C4-2B (cell line): ENCODE results near the gene HSF2.

Experiments
- H3K27ac ChIP-seq: fragments of 450-650 bp; 2 replicates; pipeline ENCODE4 v1.5.1; 2017
- ZFX ChIP-seq: fragments of 450-650 bp; IDR thresholded peaks from 2 replicates; pipeline ENCODE4 v1.6.1; 2017
- TF ChIP-seq, protein P1 (sequence below): fragments of 450-650 bp; conservative IDR thresholded peaks from 2 replicates; pipeline ENCODE4 v1.5.1; 2017; ENCODE audit warnings: mild to moderate bottlenecking

HSF2 gene

DNA sequence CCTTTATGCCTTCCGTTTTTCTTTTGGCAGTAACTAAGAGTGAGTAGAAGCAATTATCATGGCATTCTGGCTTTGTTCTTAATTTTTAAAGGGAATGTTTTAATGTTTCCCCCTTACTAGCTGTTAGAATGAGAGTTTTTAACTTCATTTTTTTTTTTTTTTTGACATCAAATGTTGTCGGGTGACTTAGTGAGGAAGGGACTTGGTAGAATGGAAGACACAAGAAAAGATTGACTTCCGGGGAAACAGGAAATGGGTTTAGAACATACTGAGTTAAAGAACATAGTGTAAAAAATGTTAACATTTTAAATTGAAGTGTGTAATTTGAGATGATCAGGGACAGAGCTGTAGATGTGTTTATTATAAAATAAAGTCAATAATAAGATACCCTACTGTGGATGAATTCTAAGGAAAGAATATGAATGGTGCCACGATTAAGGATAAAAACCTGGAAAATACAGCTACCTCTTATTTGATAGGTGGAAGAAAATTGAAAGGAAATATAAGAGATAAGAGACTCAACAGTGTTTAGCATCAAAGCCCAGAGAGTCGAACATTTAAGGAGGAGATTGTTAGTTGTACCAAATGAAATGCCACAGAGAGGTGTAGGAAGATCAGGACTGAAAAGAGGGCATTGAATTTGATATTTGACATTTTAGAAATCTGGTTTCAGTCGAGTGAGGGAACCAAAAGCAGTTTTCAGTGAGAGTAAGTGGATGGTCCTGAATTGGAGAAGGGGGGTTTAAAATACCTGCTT is 9.4 kb downstream of the HSF2 start:
- H3K27ac ChIP-seq, result no peak overlapping the region
- TF ChIP-seq ZFX, result no peak

DNA sequence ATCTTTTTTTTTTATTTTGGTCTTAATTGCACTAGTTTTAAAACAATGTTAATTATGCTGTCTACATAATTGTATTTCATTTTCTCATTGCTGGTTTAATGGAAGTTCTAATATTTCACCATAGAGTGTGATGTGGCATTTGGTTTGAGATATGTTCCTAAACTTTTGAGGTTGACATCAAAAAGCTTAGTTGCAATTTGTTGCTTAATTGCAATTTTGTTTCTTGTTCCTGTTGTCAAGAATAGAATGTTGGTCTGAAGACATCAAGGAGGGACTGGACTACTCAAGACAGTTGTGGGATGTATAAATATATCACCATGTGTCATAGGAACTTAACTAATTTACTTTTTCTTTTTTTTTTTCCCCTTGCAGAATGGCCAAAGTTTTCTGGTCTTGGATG is 12.5 kb downstream of the HSF2 start:
- TF ChIP-seq, protein P1, sequence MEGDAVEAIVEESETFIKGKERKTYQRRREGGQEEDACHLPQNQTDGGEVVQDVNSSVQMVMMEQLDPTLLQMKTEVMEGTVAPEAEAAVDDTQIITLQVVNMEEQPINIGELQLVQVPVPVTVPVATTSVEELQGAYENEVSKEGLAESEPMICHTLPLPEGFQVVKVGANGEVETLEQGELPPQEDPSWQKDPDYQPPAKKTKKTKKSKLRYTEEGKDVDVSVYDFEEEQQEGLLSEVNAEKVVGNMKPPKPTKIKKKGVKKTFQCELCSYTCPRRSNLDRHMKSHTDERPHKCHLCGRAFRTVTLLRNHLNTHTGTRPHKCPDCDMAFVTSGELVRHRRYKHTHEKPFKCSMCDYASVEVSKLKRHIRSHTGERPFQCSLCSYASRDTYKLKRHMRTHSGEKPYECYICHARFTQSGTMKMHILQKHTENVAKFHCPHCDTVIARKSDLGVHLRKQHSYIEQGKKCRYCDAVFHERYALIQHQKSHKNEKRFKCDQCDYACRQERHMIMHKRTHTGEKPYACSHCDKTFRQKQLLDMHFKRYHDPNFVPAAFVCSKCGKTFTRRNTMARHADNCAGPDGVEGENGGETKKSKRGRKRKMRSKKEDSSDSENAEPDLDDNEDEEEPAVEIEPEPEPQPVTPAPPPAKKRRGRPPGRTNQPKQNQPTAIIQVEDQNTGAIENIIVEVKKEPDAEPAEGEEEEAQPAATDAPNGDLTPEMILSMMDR, result no peak
- no peak for TF ChIP-seq ZFX
- H3K27ac ChIP-seq, result no peak overlapping the region

DNA sequence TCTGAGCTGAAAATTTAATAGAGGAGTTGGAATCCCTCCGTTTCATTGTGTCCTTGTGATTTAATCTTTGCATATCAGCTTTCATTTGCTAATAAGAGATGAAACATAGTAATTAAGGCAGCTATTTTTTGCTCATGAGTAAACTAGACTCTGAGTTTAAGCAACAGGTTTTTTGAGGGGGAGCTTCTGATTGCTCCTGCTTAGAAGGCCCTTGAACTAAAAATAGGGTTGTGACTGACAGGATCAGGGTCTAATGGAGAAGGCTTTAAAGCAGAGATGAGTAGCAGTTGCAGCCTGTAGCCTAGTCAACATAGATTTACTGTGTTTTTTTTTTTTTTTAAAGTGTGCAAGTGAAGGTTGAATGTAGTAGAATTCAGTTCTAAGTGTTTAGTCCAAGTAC is 17.4 kb downstream of the HSF2 start:
- no peak for TF ChIP-seq ZFX
- TF ChIP-seq, protein P1, result no peak
- no peak overlapping the region for H3K27ac ChIP-seq

DNA sequence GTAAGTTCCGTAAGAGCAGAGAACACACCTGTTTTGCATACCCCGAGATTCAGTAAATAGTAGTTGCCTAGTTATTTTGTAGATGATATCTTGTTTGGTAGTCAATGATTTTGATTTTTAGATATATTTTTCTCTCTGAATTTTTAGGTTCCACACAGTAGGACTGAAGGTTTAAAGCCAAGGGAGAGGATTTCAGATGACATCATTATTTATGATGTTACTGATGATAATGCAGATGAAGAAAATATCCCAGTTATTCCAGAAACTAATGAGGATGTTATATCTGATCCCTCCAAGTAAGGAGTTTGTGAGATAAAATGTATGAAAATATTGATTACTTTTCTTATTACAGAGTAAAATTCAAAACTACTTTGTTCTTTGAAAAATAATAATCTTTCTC is 22.6 kb downstream of the HSF2 start:
- TF ChIP-seq, protein P1, result no peak
- TF ChIP-seq ZFX, result no peak
- H3K27ac ChIP-seq, result no peak overlapping the region

DNA sequence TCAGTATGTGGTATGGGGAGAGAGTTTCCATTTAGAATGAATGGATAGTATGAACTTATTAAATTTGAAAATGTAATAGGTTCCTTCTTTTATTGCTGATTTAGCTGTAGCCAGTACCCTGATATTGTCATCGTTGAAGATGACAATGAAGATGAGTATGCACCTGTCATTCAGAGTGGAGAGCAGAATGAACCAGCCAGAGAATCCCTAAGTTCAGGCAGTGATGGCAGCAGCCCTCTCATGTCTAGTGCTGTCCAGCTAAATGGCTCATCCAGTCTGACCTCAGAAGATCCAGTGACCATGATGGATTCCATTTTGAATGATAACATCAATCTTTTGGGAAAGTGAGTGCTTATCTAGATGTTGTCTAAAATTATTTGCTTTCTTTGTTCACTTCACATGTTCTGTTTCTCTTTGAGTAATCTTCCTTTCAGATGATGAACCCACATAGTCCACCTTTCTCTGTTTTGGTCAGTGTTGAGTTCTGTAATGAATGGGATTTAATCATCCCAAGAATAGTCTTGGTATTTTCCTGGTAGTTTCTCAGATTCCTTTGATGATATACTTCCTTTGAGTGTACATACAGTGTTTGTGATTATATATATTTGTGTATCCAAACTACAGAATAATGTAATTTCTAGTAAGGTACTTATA is 23.3 kb downstream of the HSF2 start:
- TF ChIP-seq ZFX, result no peak
- TF ChIP-seq, protein P1, result no peak
- H3K27ac ChIP-seq, result no peak overlapping the region

DNA sequence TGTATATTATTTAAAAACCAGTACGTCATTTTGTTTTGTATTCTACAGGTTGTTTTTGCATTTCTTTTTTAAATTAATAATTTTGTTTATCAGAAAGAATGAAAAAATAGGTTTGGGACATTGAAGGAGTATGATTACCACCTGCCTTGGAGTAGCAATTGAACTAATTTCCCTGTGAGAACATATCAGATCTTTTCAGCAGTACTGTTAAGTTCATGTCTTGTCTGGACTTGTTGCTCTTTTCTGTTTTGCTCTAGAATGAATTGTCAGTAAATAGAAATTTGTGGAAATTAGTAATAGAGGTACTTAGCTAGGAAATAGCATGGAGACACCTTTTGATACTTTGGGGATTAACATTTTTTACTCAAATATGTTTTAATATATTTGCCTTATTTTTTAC is 24.3 kb downstream of the HSF2 start:
- TF ChIP-seq, protein P1, result no peak
- no peak for TF ChIP-seq ZFX
- H3K27ac ChIP-seq, result no peak overlapping the region

DNA sequence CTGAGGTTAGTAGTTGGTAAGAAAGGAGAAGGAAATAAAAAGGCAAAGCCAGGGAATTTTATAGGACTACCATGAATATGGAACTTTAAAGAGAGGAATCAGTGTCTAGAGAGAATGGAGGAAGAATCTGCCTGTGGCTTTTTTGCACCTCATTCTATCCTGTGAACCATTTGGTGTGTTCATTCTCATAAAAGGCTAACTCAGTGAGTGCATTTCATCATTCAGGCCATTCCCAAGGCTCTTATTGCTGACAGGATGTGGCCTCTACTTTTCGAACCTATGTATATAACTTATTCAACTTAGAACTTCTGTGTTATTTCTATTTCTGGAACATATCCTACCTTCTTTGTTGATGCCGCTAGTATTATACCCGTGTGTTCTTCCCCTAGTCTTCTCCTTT is 27.1 kb downstream of the HSF2 start:
- no peak overlapping the region for H3K27ac ChIP-seq
- no peak for TF ChIP-seq ZFX
- TF ChIP-seq, protein P1, result no peak
